Measurements from ENCODE around the gene METTL24. TPM values are rescaled to one million over a fixed set of nuclear protein-coding genes. Genes with fewer than 3 reads are reported as not detected.

METTL24 gene
- total and polyA plus RNA-seq, 3 donors from 2014 or later, result 3.5 to 6.3 (median 6.0) TPM

GRCh38 chr6:110233770-110234374 lies 124.3 kb downstream of the METTL24 start:
- Histone ChIP-seq H3K27me3 (no peaks in the 10 kb centered on the region), H3K27ac (no peak overlapping the region), H3K9me3 (no peaks in the 10 kb centered on the region), H3K36me3 (ENCODE audit: low read depth, missing control alignments) (no peaks in the 10 kb centered on the region), H3K4me1 (no peaks in the 10 kb centered on the region), H3K4me3 (no peak overlapping the region)
- WGBS, 2 donors, result 80 to 93% methylated on average over 2 of the region's 2 CpGs
- no peak for DNase-seq
- intact Hi-C loops (cut with DNase I; ENCODE audit: low total_unique reads), result no loop called here
- TF ChIP-seq POLR2A (IDR thresholded peaks at IDR 0.05) (no peak), CTCF (IDR thresholded peaks at IDR 0.05) (no peak)

- no peaks in the 10 kb centered on the region for H3K9me3 ChIP-seq
- DNase-seq, result no peak
- no peaks in the 10 kb centered on the region for H3K4me1 ChIP-seq
- H3K4me3 ChIP-seq, result no peak overlapping the region
- H3K36me3 ChIP-seq (ENCODE audit: low read depth, missing control alignments), result no peaks in the 10 kb centered on the region
- WGBS, 2 donors, result 63 to 82% methylated on average over 2 of the region's 2 CpGs
- TF ChIP-seq CTCF (IDR thresholded peaks at IDR 0.05) (no peak), POLR2A (IDR thresholded peaks at IDR 0.05) (no peak)
- no peaks in the 10 kb centered on the region for H3K27me3 ChIP-seq
- H3K27ac ChIP-seq, result no peak overlapping the region
- intact Hi-C loops (cut with DNase I; ENCODE audit: low total_unique reads), result no loop called here
Observed at GRCh38 chr6:110232450-110232849, 125.7 kb downstream of the METTL24 start.

- H3K9me3 ChIP-seq, result no peaks in the 10 kb centered on the region
- H3K4me3 ChIP-seq, result no peak overlapping the region
- intact Hi-C loops (cut with DNase I; ENCODE audit: low total_unique reads), result no loop called here
- DNase-seq, result no peak
- no peaks in the 10 kb centered on the region for H3K27me3 ChIP-seq
- WGBS, 2 donors, result 90 to 92% methylated on average over 1 of the region's 1 CpG
- H3K27ac ChIP-seq, result no peak overlapping the region
- H3K36me3 ChIP-seq (ENCODE audit: low read depth, missing control alignments), result no peaks in the 10 kb centered on the region
- no peaks in the 10 kb centered on the region for H3K4me1 ChIP-seq
- no peak for TF ChIP-seq POLR2A (IDR thresholded peaks at IDR 0.05)
Observed at GRCh38 chr6:110226261-110226660, 131.9 kb downstream of the METTL24 start.

GRCh38 chr6:110221738-110222137 lies 136.4 kb downstream of the METTL24 start:
- Histone ChIP-seq H3K4me3 (no peak overlapping the region), H3K27ac (no peak overlapping the region), H3K9me3 (no peaks in the 10 kb centered on the region), H3K4me1 (no peaks in the 10 kb centered on the region), H3K27me3 (no peaks in the 10 kb centered on the region), H3K36me3 (ENCODE audit: low read depth, missing control alignments) (no peaks in the 10 kb centered on the region)
- TF ChIP-seq CTCF (IDR thresholded peaks at IDR 0.05) (no peak), POLR2A (IDR thresholded peaks at IDR 0.05) (no peak)
- intact Hi-C loops (cut with DNase I; ENCODE audit: low total_unique reads), result no loop called here
- no peak for DNase-seq

GRCh38 chr6:110217266-110217665 lies 140.9 kb downstream of the METTL24 start:
- H3K36me3 ChIP-seq (ENCODE audit: low read depth, missing control alignments), result no peaks in the 10 kb centered on the region
- TF ChIP-seq POLR2A (IDR thresholded peaks at IDR 0.05), result no peak
- no peak for TF ChIP-seq CTCF (IDR thresholded peaks at IDR 0.05)
- intact Hi-C loops (cut with DNase I; ENCODE audit: low total_unique reads), result no loop called here
- H3K4me3 ChIP-seq, result no peak overlapping the region
- DNase-seq, result no peak
- no peaks in the 10 kb centered on the region for H3K4me1 ChIP-seq
- 78 to 88% methylated on average over 2 of the region's 2 CpGs for WGBS, 2 donors
- no peaks in the 10 kb centered on the region for H3K27me3 ChIP-seq
- no peak overlapping the region for H3K27ac ChIP-seq
- no peaks in the 10 kb centered on the region for H3K9me3 ChIP-seq
